GM23338 (cell line): Measurements from ENCODE around the gene P2RY6. TPM values are rescaled to one million over a fixed set of nuclear protein-coding genes. Genes with fewer than 3 reads are reported as not detected.

Experiments
- ATAC-seq: fragments of 200-7000 bp; cut with Tn5 transposase; 3 replicates; pipeline ENCODE4 v1.9.1; 2020
- DNase-seq: peaks from one replicate; pipeline ENCODE4 v3.0.0-alpha.2; 2015; ENCODE audit warnings: low spot score
- H2AFZ ChIP-seq: fragments of 200-600 bp; sonication (generic); 2 replicates; pipeline ENCODE4 v1.8.0; 2016; ENCODE audit warnings: antibody characterized with exemption, mild to moderate bottlenecking, moderate library complexity
- H3F3A ChIP-seq: fragments of 200-600 bp; sonication (generic); replicated peaks from 2 replicates; pipeline ENCODE4 v1.8.0; 2017; ENCODE audit warnings: antibody characterized with exemption, mixed run types, low read depth
- H3K27ac ChIP-seq: fragments of 200-600 bp; sonication (generic); 2 replicates; pipeline ENCODE4 v1.6.1; 2016; ENCODE audit warnings: low read depth
- H3K27me3 ChIP-seq: fragments of 200-600 bp; sonication (generic); 2 replicates; pipeline ENCODE4 v1.8.0; 2016; ENCODE audit warnings: mild to moderate bottlenecking, mixed run types, moderate library complexity; ENCODE audit not compliant: insufficient read depth
- H3K36me3 ChIP-seq: fragments of 200-600 bp; sonication (generic); 2 replicates; pipeline ENCODE4 v1.8.0; 2016; ENCODE audit warnings: mild to moderate bottlenecking; ENCODE audit not compliant: insufficient read depth
- H3K4me1 ChIP-seq: fragments of 200-600 bp; sonication (generic); 2 replicates; pipeline ENCODE4 v1.8.0; 2016; ENCODE audit warnings: mild to moderate bottlenecking, moderate library complexity; ENCODE audit not compliant: insufficient read depth
- H3K4me2 ChIP-seq: fragments of 200-600 bp; sonication (generic); 2 replicates; pipeline ENCODE4 v1.7.1; 2017; ENCODE audit warnings: mixed run types
- H3K4me3 ChIP-seq: fragments of 200-600 bp; sonication (generic); 2 replicates; pipeline ENCODE4 v1.6.1; 2016; ENCODE audit warnings: mixed run types
- H3K79me2 ChIP-seq: fragments of 200-600 bp; sonication (generic); replicated peaks from 2 replicates; pipeline ENCODE4 v1.8.0; 2017; ENCODE audit warnings: mild to moderate bottlenecking; ENCODE audit not compliant: insufficient read depth
- H3K9me2 ChIP-seq: fragments of 200-600 bp; sonication (generic); 2 replicates; pipeline ENCODE4 v1.8.0; 2017; ENCODE audit not compliant: insufficient read depth
- H4K20me1 ChIP-seq: fragments of 200-600 bp; sonication (generic); replicated peaks from 2 replicates; pipeline ENCODE4 v1.8.0; 2017; ENCODE audit warnings: mild to moderate bottlenecking; ENCODE audit not compliant: insufficient read depth
- H3K27ac Mint-ChIP-seq: 2 replicates; pipeline ENCODE4 v1.8.0; 2020; ENCODE audit warnings: inconsistent platforms, mild to moderate bottlenecking, moderate library complexity, mixed read lengths
- H3K27me3 Mint-ChIP-seq: 3 replicates; pipeline ENCODE4 v1.8.0; 2022; ENCODE audit warnings: low read depth, mild to moderate bottlenecking, moderate library complexity, mixed read lengths, inconsistent platforms; ENCODE audit not compliant: insufficient read depth, poor library complexity
- H3K36me3 Mint-ChIP-seq: 3 replicates; pipeline ENCODE4 v1.8.0; 2021; ENCODE audit warnings: low read depth, mild to moderate bottlenecking, inconsistent platforms, moderate library complexity, mixed read lengths
- H3K4me1 Mint-ChIP-seq: 3 replicates; pipeline ENCODE4 v1.8.0; 2020; ENCODE audit warnings: mild to moderate bottlenecking, inconsistent platforms, mixed read lengths
- H3K4me3 Mint-ChIP-seq: 3 replicates; pipeline ENCODE4 v1.8.0; 2021; ENCODE audit warnings: moderate library complexity, mild to moderate bottlenecking, inconsistent platforms, mixed read lengths
- H3K9me3 Mint-ChIP-seq: 3 replicates; pipeline ENCODE4 v1.8.0; 2020; ENCODE audit warnings: moderate library complexity, mild to moderate bottlenecking, inconsistent platforms, mixed read lengths
- CREB1 ChIP-seq: fragments of 250-450 bp; sonication (Bioruptor Pico); IDR thresholded peaks from 2 replicates; pipeline ENCODE4 v1.5.0; 2020; ENCODE audit warnings: low read depth, mild to moderate bottlenecking, moderate library complexity
- EZH2 ChIP-seq: fragments of 200-600 bp; sonication (generic); IDR thresholded peaks from one replicate; pipeline ENCODE4 v1.8.0; 2017; ENCODE audit warnings: antibody characterized with exemption, mild to moderate bottlenecking, low read depth; ENCODE audit not compliant: unreplicated experiment
- EZH2phosphoT487 ChIP-seq: fragments of 200-600 bp; sonication (generic); IDR thresholded peaks from one replicate; pipeline ENCODE4 v1.8.1; 2018; ENCODE audit warnings: antibody characterized with exemption; ENCODE audit not compliant: unreplicated experiment
- JUNB ChIP-seq: IDR thresholded peaks from one replicate; pipeline ENCODE4 v1.6.1; 2016; ENCODE audit warnings: antibody characterized with exemption; ENCODE audit not compliant: unreplicated experiment
- POLR2AphosphoS5 ChIP-seq: IDR thresholded peaks from 2 replicates; pipeline ENCODE4 v1.6.1; 2016; ENCODE audit warnings: antibody characterized with exemption, low read depth
- STAT1 ChIP-seq: IDR thresholded peaks from one replicate; pipeline ENCODE4 v1.6.1; 2016; ENCODE audit warnings: antibody characterized with exemption; ENCODE audit not compliant: unreplicated experiment
- ZNF114 ChIP-seq: fragments of 250-450 bp; sonication (Bioruptor Pico); IDR thresholded peaks from 2 replicates; pipeline ENCODE4 v1.5.0; 2020; ENCODE audit warnings: mild to moderate bottlenecking, moderate library complexity
- ZNF331 ChIP-seq: fragments of 250-450 bp; sonication (Bioruptor Pico); IDR thresholded peaks from 2 replicates; pipeline ENCODE4 v1.5.0; 2020; ENCODE audit warnings: low read depth, mild to moderate bottlenecking, moderate library complexity
- polyA plus RNA-seq: library from polyadenylated mRNA; unstranded; fragments of >200 nt; fragmentation: Nextera tagmentation; extraction: Ambion mirVana; gene quantifications from 2 replicates; pipeline ENCODE4 v1.2.1, GENCODE V29; 2016
- total RNA-seq: library from RNA; depleted of rRNA; stranded (reverse); fragments of >200 nt; shearing (Covaris generic); gene quantifications from 2 replicates; pipeline ENCODE4 v1.2.3, GENCODE V29; 2014
- TF ChIP-seq, protein P1 (sequence below): IDR thresholded peaks from 2 replicates; pipeline ENCODE4 v1.6.1; 2016; ENCODE audit warnings: antibody characterized with exemption
- TF ChIP-seq, protein P2 (sequence below): fragments of 250-450 bp; sonication (Bioruptor Pico); IDR thresholded peaks from 2 replicates; pipeline ENCODE4 v1.5.0; 2020; ENCODE audit warnings: mild to moderate bottlenecking, moderate library complexity
- TF ChIP-seq, protein P3 (sequence below): IDR thresholded peaks from one replicate; pipeline ENCODE4 v1.6.1; 2018; ENCODE audit warnings: antibody characterized with exemption; ENCODE audit not compliant: unreplicated experiment

P2RY6 gene
- total and polyA plus RNA-seq, 2 experiments from 2014 or later: not detected

DNA sequence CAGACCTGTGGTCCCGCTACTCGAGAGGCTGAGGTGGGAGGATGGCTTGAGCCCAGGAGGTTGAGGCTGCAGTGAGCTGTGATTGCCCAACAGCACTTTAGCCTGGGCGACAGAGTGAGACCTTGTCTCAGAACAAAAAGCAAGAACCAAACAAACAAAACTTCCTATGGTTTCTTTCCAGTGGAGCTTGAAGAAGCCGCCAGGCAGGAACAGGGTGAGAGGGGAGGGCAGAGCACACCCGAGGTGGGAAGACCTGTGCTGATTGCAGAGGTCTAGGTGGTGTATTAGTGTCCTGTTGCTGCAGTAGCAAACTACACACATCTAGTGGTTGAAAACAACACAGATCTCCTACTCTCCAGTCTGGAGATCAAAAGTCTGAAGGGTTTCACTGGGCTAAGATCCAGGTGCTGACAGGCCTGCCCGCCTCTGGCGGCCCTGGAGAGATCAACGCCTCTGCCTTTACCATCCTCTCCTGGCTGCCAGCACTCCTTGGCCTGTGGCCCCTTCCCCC lies 46.4 kb downstream of the P2RY6 start (continued):
- no peak for TF ChIP-seq ZNF114
- TF ChIP-seq ZNF331 (CRISPR knock-in tag): no peak
- TF ChIP-seq, protein P1, sequence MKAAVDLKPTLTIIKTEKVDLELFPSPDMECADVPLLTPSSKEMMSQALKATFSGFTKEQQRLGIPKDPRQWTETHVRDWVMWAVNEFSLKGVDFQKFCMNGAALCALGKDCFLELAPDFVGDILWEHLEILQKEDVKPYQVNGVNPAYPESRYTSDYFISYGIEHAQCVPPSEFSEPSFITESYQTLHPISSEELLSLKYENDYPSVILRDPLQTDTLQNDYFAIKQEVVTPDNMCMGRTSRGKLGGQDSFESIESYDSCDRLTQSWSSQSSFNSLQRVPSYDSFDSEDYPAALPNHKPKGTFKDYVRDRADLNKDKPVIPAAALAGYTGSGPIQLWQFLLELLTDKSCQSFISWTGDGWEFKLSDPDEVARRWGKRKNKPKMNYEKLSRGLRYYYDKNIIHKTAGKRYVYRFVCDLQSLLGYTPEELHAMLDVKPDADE: no peak

DNA sequence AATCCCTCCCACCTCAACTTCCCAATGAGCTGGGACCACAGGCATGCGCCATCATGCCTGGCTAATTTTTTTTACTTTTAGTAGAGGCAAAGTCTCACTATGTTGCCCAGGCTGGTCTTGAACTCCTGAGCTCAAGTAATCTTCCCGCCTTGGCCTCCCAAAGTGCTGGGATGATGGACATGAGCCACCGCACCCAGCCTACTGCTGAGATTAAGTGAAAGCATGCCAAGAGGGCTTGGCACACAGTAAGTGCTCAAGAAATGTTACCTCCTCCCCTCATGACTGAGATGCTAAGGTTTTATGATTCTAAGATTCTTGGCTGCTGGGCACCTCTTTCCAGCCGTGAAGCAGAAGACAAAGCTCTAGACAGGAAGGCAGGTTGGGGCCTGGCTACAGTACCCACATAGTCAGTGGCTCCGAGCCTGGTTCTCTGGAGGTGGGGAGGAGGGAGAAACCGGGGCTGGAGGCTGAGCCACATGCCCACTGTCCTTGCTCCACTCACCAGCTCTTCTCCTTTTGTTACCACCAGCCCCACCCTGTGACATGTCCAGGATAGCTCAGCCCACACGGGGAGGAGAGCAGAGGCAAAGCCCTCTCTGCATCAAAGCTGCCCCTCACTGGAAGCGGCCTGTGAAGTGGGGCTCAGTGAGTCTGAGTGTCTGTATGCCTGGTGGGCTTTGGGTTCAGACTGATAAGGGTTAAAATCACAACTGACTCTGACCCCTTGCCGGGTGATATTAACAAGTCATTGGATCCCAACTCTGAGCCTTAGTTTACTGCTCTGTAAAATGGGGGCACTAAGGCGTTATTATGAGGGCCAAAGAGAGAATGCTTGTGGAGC lies 48.8 kb downstream of the P2RY6 start:
- Mint-ChIP-seq H3K27ac (no peak overlapping the region), H3K27me3 (peaks cover 15% of the 10 kb centered on the region), H3K9me3 (no peaks in the 10 kb centered on the region), H3K4me1 (peaks cover 44% of the 10 kb centered on the region), H3K36me3 (peaks cover 7% of the 10 kb centered on the region; the same call in 2 of the 3 replicates), H3K4me3 (no peak overlapping the region)
- H3K36me3 ChIP-seq: no peaks in the 10 kb centered on the region
- H3K4me1 ChIP-seq: peaks cover 33% of the 10 kb centered on the region
- DNase-seq (no peak), ATAC-seq (no peak)
- no peaks in the 10 kb centered on the region; the same call in none of the 2 replicates for H4K20me1 ChIP-seq
- no peak overlapping the region for H3K27ac ChIP-seq
- H3K4me3 ChIP-seq: no peak overlapping the region
- no peaks in the 10 kb centered on the region for H3K9me2 ChIP-seq
- H2AFZ ChIP-seq: no peak overlapping the region
- no peaks in the 10 kb centered on the region for H3K27me3 ChIP-seq
- peaks cover 5% of the 10 kb centered on the region; the same call in 1 of the 2 replicates for H3K79me2 ChIP-seq
- H3K4me2 ChIP-seq: peak overlapping the region; percentile 40
- H3F3A ChIP-seq: no peaks in the 10 kb centered on the region
- TF ChIP-seq POLR2AphosphoS5 (no peak), EZH2 (no peak), ZNF114 (no peak), CREB1 (CRISPR knock-in tag) (no peak), STAT1 (no peak), JUNB (no peak), ZNF331 (CRISPR knock-in tag) (no peak), EZH2phosphoT487 (no peak)
- TF ChIP-seq, protein P1: no peak
- TF ChIP-seq, protein P2, sequence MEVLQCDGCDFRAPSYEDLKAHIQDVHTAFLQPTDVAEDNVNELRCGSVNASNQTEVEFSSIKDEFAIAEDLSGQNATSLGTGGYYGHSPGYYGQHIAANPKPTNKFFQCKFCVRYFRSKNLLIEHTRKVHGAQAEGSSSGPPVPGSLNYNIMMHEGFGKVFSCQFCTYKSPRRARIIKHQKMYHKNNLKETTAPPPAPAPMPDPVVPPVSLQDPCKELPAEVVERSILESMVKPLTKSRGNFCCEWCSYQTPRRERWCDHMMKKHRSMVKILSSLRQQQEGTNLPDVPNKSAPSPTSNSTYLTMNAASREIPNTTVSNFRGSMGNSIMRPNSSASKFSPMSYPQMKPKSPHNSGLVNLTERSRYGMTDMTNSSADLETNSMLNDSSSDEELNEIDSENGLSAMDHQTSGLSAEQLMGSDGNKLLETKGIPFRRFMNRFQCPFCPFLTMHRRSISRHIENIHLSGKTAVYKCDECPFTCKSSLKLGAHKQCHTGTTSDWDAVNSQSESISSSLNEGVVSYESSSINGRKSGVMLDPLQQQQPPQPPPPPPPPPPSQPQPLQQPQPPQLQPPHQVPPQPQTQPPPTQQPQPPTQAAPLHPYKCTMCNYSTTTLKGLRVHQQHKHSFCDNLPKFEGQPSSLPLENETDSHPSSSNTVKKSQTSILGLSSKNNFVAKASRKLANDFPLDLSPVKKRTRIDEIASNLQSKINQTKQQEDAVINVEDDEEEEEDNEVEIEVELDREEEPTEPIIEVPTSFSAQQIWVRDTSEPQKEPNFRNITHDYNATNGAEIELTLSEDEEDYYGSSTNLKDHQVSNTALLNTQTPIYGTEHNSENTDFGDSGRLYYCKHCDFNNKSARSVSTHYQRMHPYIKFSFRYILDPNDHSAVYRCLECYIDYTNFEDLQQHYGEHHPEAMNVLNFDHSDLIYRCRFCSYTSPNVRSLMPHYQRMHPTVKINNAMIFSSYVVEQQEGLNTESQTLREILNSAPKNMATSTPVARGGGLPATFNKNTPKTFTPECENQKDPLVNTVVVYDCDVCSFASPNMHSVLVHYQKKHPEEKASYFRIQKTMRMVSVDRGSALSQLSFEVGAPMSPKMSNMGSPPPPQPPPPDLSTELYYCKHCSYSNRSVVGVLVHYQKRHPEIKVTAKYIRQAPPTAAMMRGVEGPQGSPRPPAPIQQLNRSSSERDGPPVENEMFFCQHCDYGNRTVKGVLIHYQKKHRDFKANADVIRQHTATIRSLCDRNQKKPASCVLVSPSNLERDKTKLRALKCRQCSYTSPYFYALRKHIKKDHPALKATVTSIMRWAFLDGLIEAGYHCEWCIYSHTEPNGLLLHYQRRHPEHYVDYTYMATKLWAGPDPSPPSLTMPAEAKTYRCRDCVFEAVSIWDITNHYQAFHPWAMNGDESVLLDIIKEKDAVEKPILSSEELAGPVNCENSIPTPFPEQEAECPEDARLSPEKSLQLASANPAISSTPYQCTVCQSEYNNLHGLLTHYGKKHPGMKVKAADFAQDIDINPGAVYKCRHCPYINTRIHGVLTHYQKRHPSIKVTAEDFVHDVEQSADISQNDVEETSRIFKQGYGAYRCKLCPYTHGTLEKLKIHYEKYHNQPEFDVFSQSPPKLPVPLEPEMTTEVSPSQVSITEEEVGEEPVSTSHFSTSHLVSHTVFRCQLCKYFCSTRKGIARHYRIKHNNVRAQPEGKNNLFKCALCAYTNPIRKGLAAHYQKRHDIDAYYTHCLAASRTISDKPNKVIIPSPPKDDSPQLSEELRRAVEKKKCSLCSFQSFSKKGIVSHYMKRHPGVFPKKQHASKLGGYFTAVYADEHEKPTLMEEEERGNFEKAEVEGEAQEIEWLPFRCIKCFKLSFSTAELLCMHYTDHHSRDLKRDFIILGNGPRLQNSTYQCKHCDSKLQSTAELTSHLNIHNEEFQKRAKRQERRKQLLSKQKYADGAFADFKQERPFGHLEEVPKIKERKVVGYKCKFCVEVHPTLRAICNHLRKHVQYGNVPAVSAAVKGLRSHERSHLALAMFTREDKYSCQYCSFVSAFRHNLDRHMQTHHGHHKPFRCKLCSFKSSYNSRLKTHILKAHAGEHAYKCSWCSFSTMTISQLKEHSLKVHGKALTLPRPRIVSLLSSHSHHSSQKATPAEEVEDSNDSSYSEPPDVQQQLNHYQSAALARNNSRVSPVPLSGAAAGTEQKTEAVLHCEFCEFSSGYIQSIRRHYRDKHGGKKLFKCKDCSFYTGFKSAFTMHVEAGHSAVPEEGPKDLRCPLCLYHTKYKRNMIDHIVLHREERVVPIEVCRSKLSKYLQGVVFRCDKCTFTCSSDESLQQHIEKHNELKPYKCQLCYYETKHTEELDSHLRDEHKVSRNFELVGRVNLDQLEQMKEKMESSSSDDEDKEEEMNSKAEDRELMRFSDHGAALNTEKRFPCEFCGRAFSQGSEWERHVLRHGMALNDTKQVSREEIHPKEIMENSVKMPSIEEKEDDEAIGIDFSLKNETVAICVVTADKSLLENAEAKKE (CRISPR knock-in tag): no peak
- TF ChIP-seq, protein P3, sequence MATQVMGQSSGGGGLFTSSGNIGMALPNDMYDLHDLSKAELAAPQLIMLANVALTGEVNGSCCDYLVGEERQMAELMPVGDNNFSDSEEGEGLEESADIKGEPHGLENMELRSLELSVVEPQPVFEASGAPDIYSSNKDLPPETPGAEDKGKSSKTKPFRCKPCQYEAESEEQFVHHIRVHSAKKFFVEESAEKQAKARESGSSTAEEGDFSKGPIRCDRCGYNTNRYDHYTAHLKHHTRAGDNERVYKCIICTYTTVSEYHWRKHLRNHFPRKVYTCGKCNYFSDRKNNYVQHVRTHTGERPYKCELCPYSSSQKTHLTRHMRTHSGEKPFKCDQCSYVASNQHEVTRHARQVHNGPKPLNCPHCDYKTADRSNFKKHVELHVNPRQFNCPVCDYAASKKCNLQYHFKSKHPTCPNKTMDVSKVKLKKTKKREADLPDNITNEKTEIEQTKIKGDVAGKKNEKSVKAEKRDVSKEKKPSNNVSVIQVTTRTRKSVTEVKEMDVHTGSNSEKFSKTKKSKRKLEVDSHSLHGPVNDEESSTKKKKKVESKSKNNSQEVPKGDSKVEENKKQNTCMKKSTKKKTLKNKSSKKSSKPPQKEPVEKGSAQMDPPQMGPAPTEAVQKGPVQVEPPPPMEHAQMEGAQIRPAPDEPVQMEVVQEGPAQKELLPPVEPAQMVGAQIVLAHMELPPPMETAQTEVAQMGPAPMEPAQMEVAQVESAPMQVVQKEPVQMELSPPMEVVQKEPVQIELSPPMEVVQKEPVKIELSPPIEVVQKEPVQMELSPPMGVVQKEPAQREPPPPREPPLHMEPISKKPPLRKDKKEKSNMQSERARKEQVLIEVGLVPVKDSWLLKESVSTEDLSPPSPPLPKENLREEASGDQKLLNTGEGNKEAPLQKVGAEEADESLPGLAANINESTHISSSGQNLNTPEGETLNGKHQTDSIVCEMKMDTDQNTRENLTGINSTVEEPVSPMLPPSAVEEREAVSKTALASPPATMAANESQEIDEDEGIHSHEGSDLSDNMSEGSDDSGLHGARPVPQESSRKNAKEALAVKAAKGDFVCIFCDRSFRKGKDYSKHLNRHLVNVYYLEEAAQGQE: no peak
